Fibroblast of pulmonary artery (primary cell): ENCODE results near the gene KIAA1958.
"Not testable (repeated sequence)": the region's sequence is repeated elsewhere in the genome, so short reads cannot be mapped to it uniquely, and the experiment has no call there.

Experiments used
- DNase-seq: peaks from one replicate; pipeline ENCODE4 v3.0.0-alpha.2; 2010; ENCODE audit warnings: low read depth
- H3K4me3 ChIP-seq: replicated peaks from 2 replicates; pipeline ENCODE4 v1.5.1; 2011; ENCODE audit warnings: low read depth, mild to moderate bottlenecking, control low read depth, low read length, moderate library complexity
- TF ChIP-seq, protein P1 (sequence below): IDR thresholded peaks from 2 replicates; pipeline ENCODE4 v1.5.1; 2011; ENCODE audit warnings: mild to moderate bottlenecking, control low read depth, low read length, inconsistent platforms; ENCODE audit errors: missing control alignments

KIAA1958 gene

DNA sequence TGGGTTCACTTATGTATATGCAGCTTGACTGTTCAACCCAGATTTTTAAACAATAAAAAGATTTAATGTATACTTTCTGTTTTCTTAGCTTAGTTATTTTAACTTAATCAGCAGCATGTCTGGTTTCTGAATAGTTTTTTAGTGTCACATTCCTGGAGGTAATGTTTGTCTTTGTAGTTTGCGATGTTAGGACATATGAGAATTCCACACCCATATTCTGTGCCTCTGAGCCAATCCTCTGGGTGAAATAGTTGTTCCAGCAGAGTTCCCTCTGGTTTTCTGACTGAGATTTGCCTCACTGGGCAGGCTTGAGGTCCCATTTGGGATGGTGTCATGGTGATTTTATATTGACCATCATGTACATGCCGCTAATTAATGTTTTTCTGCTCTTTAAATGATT lies 182.7 kb downstream of the KIAA1958 start:
- DNase-seq, result no peak
- H3K4me3 ChIP-seq, result no peak overlapping the region
- TF ChIP-seq, protein P1, sequence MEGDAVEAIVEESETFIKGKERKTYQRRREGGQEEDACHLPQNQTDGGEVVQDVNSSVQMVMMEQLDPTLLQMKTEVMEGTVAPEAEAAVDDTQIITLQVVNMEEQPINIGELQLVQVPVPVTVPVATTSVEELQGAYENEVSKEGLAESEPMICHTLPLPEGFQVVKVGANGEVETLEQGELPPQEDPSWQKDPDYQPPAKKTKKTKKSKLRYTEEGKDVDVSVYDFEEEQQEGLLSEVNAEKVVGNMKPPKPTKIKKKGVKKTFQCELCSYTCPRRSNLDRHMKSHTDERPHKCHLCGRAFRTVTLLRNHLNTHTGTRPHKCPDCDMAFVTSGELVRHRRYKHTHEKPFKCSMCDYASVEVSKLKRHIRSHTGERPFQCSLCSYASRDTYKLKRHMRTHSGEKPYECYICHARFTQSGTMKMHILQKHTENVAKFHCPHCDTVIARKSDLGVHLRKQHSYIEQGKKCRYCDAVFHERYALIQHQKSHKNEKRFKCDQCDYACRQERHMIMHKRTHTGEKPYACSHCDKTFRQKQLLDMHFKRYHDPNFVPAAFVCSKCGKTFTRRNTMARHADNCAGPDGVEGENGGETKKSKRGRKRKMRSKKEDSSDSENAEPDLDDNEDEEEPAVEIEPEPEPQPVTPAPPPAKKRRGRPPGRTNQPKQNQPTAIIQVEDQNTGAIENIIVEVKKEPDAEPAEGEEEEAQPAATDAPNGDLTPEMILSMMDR, result no peak

DNA sequence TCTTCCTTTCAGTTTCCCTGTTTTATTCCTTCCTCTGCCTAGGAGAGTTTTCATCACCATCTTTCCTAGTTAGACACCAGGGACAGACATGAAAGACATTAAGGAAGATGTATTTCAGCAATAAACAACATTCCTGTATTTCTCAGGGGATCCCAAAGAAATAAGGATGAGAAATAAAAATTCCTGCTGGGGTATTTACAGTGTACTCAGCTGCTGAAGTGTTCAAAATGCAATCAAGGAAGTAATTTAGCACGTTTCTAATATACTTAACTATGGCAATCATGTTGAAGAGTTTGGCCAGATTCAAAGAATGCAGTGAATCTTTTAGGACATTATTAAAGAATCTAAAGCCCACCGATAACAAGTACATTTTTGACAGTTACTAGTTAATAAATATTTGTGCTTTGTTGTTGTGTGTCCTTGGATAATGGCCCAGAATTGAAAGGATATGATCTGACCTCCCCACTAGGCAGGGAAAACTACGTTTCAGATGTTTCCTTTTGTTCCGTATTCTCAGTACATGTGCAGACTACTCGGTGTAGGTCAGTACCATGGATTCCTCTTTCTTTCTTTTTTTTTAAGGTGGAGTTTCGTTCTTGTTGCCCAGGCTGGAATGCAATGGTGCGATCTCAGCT lies 184.5 kb downstream of the KIAA1958 start:
- TF ChIP-seq, protein P1, result no peak
- DNase-seq, result no peak
- H3K4me3 ChIP-seq, result no peak overlapping the region

DNA sequence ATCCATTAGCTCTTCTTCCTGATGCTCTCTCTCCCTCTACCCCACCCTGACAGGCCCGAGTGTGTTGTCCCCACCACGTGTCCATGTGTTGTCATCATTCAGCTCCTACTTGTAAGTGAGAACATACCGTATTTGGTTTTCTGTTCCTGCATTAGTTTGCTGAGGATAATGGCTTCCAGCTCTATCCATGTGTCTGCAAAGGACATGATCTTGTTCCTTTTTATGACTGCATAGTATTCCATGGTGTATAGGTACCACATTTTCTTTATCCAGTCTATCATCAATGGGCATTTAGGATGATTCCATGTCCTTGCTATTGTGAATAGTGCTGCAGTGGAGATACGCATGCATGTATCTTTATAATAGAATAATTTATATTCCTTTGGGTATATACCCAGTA lies 186.6 kb downstream of the KIAA1958 start:
- DNase-seq, H3K4me3 ChIP-seq: not testable (repeated sequence)

DNA sequence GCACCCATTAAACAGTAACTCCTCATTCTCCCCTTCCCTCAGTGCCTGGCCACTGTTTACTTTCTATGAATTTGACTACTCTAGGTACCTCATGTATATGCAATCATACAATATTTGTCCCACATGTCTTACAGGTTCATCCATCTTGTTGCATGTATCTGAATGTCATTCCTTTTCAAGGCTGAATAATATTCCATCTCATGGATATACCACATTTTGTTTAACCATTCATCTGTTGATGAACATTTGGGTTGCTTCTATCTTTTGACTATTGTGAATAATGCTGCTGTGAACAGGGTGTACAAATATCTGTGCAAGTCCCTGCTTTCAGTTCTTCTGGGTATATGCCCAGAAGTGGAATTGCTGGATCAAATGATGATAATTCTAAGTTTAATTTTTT lies 190.4 kb downstream of the KIAA1958 start:
- H3K4me3 ChIP-seq, result no peak overlapping the region
- TF ChIP-seq, protein P1, result no peak
- no peak for DNase-seq

DNA sequence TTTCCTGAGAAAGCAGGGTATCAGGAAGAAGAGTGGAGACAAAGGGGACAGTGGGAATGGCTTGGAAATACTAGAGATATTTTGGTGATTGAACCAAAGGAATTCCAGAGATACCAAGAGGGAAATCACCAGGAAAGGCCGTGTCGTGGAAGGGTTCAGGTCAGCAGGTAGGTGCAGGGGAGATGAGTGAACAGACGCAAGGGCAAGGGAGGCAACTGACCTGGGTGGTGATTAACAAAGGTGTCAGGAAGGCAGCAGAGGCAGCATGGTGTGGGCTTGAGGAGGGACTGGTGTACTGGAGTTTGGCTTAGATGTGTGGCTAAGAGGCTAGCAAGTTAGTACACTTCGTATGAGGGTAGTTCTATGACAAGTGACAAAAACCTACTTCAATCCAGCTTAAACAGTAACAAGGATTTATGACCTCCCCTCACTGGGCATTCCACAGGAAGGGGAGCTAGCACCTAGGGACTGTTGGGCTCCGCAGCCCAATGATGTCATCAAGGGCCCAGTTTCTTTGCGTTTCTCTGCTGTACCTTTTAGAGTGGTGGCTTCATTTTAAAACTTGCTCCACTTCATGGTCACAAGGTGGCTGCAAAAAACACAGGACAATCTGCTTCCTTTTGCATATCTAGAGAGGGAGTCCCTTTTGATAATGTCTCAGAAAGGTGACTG lies 194.2 kb downstream of the KIAA1958 start:
- no peak overlapping the region for H3K4me3 ChIP-seq
- no peak for DNase-seq
- TF ChIP-seq, protein P1, result no peak

DNA sequence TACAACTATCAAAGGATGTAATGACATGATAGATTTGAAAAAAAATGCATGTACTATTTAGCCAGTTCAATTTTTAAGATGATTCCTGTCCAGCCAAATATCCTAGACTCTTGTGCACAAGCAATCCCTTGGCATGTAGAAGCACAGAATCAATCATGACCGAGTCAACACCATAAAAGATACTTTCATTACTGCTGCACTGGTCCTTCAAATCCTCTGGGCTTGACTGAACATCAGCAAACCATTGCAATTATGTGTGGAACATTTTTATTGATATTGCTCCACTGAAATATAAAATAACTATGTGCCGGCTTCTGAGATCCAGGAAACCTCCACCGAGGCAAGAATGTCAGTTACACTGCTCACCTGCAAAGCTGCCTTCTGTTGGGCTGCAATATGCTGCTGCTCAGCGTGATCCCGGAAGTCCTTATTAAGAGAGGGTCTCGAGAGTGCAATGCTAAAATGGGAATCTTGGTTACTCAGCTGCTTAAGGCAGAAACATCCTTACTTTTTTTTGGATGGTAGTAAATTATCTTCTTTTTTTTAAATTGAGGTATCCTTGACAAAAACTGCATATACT lies 202.6 kb downstream of the KIAA1958 start:
- no peak overlapping the region for H3K4me3 ChIP-seq
- DNase-seq, result no peak

More for the DNA sequence above, 202.6 kb downstream of the KIAA1958 start:
- TF ChIP-seq, protein P1, result no peak
